Endothelial cell of umbilical vein (primary cell): ENCODE measurements around the gene HOMER1.

Source experiments
- POLR2A ChIP-seq: IDR thresholded peaks from 2 replicates; pipeline ENCODE4 v1.6.1; 2012; ENCODE audit warnings: low read depth, mild to moderate bottlenecking, control low read depth, low read length
- POLR2AphosphoS5 ChIP-seq: IDR thresholded peaks from 2 replicates; pipeline ENCODE4 v1.6.1; 2012; ENCODE audit warnings: low read depth, mild to moderate bottlenecking, control low read depth, low read length, moderate library complexity; ENCODE audit not compliant: insufficient read depth
- TF ChIP-seq, protein P1 (sequence below), 2 donors: IDR thresholded peaks; 1 replicate in 1 of 2; 2 replicates in 1 of 2; pipeline ENCODE4 v1.5.1; 2011; ENCODE audit warnings: low read length in 2 of 2, mild to moderate bottlenecking in 2 of 2, moderate library complexity in 2 of 2, control low read depth in 1 of 2, inconsistent platforms in 1 of 2, low read depth in 1 of 2; ENCODE audit not compliant: insufficient read depth in 1 of 2; ENCODE audit errors: extremely low read depth in 1 of 2

DNA sequence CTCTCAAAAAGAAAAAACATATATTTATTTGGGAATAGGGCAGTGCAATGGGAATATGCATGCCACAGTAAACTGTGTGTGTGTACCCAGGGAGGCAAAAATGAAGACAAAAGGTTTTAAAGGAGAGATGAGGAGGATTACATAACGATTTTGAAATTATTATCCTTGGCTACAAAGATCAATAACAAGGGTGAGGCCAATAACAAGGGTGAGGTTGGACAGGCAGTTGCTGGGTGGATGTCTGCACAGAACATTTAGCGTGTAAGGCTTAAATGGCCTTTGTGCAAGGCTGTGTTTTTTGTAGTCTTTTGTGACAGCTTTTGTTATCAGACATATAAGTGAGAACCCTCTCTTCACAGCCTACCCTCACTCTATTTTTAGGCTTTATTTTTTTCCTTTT is 164.1 kb downstream of the HOMER1 start:
- TF ChIP-seq, protein P1, sequence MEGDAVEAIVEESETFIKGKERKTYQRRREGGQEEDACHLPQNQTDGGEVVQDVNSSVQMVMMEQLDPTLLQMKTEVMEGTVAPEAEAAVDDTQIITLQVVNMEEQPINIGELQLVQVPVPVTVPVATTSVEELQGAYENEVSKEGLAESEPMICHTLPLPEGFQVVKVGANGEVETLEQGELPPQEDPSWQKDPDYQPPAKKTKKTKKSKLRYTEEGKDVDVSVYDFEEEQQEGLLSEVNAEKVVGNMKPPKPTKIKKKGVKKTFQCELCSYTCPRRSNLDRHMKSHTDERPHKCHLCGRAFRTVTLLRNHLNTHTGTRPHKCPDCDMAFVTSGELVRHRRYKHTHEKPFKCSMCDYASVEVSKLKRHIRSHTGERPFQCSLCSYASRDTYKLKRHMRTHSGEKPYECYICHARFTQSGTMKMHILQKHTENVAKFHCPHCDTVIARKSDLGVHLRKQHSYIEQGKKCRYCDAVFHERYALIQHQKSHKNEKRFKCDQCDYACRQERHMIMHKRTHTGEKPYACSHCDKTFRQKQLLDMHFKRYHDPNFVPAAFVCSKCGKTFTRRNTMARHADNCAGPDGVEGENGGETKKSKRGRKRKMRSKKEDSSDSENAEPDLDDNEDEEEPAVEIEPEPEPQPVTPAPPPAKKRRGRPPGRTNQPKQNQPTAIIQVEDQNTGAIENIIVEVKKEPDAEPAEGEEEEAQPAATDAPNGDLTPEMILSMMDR (IDR thresholded peaks at IDR 0.05; ENCODE audit: extremely low read depth in 1 of 2, insufficient read depth in 1 of 2, low read depth in 1 of 2, low read length in 2 of 2): no peak
- TF ChIP-seq POLR2A: no peak
- no peak for TF ChIP-seq POLR2AphosphoS5
